HG03025 (cell line): ENCODE measurements around the gene ADCY3.

Experiments
- ATAC-seq: cut with Tn5 transposase; IDR thresholded peaks from one replicate; pipeline ENCODE4 v1.9.1; 2021; ENCODE audit warnings: mild to moderate bottlenecking, moderate library complexity; ENCODE audit not compliant: unreplicated experiment, low FRiP score

ADCY3 gene

DNA sequence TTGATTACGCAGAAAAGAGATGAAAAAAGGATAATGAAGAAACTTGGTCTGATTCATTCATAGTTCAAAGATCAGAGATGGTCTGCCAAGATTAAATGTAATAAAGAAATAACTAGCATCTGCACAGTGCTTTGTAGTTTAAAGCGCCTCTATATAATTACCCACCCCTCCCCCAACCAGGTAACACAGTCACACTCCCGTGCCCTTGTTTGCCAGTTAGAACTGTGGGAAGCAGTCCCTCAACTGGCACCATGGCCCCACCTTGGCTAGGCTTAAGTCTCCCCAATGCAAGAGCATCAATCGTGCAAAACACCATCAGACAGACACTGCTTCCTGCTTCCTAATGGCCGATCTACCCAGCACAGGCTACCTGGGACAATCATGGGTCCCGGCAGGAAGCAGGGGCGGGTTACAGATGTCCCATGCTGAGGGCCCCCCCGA lies 11.6 kb downstream of the ADCY3 start:
- no peak for ATAC-seq

DNA sequence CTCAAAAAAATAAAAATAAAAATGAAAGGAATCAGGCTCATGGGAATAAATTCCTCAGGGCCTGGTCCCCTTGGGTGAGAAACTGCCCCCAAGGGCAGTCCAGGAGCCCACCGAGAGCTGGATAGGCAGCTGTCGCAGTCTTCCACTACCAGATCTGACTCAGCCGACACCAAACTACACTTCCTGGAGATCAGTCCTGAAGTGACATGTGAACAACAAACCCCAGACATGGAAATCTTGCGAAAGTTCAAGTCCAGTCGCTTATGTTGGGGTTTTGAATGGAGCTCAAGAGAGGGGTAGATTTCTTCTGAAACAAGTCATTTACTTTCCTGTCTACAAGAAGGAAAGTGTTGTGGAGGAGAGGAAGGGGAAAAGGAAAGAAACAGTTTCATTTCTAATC lies 12.9 kb downstream of the ADCY3 start:
- ATAC-seq, result no peak

DNA sequence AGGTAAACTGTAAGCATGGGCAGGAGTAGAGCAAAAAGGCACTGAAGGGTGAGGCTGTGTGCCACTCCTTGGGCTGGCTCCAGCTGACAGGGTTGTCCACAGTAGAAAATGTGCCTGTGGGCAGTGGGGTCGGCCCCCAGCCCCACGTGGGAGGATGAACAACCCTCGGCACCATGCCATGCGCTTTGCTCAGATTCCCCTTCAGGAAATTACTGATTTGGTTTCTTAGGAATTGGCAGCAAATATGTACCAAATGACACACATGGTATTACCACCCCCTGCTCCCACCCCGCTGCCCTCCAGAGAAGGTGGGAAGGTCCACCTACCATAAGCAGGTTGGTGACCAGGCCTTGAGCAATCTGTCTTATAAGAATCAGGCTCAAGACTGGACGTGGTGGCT lies 13.6 kb downstream of the ADCY3 start:
- no peak for ATAC-seq

DNA sequence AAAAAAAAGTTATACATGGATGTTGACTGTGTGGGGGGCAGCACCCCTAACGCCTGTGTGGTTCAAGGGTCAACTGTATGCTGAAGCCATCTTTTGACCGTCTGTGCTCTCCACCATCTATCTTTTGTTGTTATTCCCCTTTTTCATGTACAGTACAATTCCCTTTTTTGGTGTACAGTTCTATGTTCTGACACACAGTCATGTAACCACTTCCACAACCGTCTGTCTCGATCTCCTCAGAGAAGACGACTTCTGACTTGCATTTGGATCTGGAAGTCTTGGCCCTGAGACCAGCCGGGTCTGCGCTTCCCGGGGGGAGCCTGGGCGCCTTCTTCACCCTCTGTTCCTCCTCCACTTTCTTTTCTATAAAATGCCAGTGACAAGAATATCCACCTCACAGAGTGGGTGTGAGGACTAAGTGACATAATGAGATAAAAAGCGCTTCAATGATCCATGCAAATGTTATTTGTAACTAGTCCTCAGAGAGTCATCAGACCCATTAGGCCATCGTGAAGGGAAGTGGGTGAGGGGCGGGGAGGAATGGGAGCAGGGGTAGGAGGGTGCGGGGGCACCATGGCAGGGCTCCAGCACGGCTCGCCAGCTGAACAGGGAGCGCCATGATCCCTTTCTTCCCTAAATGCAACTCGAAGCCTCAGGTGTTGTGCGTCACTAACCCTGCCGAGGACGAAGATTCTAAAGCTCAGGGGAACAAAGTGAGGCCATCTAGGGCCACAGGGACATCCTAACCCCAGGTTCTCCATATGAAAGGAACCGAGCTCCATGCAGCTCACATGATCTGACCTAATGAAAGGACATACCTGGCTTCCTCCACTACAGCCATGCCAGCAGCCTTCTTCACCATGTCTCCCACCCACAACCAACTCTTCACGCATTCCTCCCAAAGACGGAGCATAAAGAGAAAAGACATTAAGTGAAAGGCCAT lies 16.6 kb downstream of the ADCY3 start:
- no peak for ATAC-seq

DNA sequence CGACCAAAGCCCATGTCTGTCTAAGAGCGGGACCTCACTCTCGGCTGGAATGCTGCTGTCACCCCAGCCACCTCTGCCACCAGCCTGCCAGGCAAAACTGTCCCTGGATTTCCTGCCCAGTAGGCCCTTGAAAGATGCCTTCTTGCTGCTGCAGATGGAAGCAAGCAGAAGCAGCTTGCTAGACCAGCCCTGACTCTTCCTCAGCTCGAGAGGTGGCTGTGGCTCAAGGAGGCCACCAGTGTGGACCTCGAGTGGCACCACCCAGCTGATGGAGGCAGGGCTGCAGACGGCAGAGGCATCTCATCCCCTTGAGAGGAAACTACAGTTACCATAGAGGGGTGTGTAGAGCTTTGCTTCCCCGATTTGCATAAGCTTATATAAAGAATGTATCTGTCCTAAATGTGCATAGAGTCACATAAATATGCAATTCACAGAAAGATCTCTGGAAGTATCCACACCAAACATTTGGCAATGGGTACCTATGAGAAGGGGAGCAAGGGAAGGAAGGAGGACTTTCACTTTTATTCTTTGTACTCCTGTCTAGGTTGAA lies 20.6 kb downstream of the ADCY3 start:
- no peak for ATAC-seq

DNA sequence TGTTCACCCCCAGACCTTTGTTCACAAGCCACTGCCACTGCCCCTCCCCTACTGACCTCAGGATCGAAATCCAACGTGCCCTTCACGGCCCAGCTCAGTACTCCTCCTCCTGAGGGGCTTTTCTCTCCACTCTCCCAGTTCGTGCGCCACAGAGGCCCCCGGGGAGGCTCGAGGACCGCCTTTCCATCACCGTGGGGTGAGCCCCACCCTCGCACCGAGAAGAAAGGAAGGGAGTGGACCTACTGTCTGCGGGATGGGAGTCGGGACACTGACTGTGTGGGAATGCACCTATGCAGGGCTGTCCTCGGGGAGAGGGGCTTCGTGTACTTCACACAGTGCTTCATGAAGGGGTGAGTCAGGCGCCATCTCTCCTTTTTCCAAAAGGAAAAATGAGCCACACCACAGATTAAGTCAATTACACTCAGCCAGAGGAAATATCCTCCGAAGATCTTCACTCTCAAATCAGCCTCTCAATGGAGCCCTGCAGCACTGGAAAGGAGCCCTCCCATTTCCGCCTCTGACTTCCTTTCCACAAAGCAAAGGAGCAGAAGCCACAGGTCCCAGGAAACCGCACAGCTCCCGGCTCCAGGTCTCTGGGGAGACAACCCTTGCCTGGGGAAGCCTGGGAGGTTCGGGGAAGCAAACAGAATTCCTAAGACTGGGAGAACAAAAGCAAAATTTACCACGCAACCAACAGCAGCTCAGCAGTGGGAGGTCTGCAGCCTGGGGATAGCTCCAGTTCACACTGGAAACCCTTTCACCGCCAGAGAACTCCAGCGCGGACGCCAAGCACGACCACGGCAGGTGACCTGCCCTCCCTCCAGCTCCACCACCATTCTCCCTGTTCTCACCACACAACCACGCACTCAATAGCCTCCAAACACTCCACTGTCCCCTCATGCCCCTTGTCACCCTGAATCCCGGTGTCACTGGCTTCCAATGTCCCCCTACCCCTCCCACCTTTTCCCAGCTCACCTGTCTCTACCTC lies 21.6 kb downstream of the ADCY3 start:
- ATAC-seq, result no peak

DNA sequence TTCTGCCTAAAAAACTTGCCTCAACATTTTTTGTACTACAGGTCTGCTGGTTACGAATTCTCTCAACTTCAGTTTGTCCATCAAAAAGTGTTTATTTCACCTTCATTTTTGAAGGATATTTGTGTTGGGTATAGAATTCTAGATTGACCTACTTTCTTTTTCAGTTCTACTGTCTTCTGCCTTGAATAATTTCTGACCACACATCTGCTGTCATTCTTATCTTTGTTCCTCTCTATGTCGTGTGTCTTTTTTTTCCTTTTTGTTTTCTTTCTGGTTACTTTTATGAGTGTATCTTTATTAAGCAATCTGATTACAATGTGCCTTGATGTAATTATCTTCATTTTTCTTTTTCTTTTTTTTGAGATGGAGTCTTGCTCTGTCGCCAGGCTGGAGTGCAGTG lies 25.3 kb downstream of the ADCY3 start:
- no peak for ATAC-seq

DNA sequence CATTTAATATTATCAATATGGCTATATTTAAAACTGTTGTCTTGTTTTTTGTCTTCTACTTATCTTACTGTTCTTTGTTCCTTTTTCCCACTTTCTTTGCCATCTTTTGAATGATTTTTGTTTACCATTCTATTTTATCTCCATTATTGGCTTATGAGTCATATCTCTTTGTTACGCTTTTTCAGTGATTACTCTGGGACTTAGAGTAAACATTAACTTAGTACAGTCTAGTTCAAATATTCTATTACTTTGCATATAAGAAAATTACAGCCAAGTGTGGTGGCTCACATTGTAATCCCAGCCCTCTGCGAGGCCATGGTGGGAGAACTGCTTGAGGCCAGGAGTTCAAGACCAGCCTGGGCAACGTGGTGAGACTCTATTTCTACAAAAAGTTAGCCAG lies 26.1 kb downstream of the ADCY3 start:
- no peak for ATAC-seq

DNA sequence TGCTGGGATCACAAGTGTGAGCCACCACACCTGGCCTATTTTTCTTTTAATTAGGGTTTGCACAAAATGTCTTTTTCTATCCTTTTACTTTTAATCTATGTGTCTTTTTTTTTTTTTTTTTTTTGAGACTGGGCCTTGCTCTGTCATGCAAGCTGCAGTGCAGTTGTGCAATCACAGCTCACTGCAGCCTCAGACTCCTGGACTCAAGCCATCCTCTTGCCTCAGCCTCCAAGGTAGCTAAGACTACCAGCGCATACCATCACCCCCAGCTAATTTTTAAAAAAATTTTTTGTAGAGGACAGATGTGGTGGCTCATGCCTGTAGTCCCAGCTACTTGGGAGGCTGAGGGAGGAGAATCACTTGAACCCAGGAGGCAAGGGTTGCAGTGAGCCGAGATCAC lies 27.1 kb downstream of the ADCY3 start:
- ATAC-seq, result no peak

DNA sequence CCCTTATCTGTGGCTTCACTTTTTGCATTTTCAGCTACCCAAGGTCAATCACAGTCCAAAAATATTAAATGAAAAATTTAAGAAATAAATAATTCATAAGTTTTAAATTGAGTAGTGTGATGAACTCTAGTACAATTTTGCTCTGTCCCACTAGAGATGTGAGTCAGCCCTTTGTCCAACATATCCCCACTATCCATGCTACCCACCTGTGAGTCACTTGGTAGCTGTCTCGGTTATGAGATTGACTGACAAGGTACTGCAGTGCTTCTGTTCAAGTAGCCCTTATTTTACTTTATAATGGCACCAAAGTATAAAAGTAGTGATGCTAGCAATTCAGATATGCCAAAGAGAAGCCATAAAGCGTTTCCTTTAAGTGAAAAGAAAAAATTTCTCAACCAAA lies 28.8 kb downstream of the ADCY3 start:
- no peak for ATAC-seq

DNA sequence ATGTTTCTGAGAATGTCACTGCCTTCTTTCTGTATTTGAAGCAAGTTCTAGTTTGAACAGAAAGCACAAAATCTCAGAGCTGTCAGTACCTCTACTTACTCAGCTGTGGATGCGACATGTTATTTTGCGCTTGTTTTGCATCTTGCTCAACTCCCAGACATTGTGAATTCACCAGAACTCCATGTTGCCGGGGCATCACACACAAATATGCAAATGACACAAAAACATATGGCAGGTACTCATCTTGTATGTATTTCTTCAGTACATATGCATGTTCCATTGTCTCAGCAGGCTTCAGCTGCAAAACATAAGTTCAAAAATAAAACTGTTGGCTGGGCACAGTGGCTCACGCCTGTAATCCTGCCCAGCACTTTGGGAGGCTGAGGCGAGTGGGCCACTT lies 30.8 kb downstream of the ADCY3 start:
- ATAC-seq, result no peak

DNA sequence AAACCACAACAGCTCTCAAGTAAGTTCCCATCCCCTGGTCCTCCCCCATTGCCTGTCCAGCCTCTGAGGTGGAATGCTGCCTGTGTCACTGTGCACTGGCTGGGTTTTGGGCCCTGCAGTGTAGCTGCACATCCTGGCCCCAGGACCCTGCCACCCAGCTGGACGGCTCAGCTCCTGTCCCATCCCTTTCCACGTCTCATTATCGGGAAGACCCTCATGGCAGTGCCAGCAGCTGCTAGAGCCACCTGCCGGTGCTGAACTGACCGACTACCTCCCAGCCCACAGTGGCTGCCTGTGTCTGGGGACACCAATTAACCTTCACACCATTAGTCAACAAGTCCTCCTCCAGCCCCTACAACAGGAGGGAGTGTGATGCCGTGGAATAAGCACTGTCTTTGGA lies 31.9 kb downstream of the ADCY3 start:
- no peak for ATAC-seq

DNA sequence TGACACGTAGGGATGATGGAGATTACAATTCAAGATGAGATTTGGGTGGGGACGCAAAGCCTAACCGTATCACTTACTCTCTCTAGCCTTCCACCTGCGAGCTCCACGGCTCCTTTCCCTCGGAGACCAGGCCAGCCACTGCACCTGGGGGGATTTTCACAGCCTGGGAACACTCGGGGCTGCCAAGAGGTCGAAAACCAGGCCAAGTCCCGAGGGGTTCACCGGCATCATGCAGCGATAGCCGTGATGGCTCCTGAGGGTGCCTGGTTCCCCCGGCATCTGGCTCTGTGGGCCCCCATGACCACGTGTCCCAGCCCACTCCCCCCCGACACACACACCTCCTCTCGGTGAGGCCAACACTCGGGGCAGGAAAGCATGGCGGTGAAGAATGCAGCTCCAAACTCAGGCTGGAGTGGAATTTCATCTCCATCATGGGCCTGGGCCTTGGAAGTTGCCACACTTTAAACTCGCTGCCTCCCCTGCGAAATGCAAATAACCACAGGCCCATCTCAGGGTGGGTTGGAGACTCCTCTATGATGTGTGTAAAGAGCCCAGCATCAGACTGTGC lies 32.6 kb downstream of the ADCY3 start:
- no peak for ATAC-seq

DNA sequence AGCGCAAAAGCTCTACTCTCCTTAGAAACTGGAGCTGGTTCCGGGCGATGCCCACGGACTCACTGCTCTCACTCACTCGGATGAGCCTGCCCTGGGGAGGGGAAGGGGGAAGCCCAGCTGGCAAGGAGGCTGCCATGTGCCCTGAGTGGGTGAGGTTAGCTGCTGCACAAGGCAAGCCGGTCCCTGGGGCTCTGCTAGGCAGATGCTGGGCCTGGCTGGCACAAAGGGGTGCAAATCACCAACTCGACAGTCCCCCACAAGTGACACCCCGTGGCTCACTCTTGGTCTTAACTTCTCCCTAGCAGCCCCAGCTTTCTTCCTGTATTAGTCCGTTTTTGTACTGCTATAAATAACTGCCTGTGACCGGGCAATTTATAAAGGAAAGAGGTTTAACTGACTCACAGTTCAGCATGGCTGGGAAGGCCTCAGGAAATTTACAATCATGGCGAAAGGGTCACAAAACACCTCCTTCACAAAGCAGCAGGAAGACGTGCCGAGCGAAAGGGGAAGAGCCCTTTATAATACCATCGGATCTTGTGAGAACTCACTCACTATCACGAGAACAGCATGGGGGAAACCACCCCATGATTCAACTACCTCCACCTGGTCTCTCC lies 33.2 kb downstream of the ADCY3 start:
- no peak for ATAC-seq

DNA sequence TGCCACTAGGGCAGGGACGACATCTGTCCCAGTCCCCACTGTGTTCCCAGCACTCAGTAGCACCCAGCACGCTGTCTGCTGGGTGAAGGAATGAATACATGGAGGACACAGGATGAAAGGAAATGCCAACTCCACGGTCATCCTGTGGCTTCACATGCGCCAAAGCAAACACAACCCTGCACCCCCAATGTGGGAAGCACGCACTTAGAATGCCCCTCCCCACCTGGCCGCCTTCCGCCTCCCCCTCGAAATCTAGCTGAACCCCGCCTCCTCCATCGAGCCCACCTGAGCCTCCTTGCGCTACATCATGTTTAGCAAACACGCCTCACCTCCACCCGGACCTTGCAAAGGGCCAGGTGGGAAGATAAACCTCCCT lies 33.9 kb downstream of the ADCY3 start:
- no peak for ATAC-seq

DNA sequence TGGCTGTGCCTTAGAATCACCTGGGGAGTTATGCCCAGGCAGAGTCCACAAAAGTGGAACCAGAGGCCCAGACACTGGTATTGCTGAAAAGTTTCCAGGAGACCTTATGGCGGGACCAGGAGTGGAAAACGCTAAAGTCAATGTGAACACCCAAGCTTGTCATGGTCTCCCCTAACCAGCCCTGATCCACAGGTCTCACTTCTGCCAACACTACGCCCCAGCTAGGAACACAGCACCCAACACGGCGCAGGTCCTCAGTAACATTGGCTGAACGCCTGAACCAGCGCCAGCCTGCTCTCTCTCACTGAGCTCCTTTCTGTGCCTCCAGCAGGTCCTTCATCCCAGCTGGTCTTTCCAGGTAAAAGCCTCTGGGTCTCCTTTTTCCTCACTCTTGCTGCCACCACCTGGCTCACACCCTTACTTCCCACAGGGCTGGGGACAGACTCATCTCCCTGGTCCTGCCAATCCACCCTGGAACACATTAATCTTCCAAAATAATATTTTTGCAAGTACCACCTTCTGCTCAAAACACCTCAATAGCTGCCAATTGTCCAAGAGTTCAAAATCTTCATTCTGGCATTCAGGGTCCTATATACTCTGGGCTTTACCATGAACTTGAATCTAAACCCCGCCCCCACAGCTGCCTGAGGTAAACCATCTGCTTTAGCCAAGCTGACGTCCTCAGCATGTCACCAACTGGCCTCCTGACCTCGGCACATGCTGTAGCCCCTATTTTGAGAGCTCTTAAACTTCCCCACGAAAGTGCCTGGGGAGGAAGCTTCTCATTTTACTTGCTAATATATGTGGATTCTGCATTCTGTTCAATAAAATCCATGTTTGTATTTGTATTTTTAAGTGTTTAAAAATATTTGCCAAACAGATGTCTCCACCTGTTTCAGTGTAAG lies 34.6 kb downstream of the ADCY3 start:
- ATAC-seq, result no peak

DNA sequence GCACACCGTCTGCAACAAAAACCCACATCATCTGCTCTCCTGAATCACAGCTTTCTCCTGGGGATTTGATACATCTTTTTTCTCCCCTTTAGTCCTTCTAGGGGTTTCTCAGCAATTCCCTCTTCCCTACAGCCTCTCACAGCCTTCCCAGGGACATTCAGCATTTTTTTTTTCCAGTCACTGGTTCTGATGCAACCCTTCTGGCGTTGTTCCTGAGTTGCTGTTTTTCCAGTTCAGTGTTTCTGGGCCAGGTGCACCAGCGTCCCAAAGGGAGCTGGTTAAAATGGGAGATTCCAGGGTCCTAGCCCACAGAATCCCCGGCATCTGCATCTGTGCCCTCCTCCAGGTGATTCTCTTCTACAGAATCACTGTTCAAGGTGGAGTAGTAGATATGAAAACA lies 36.1 kb downstream of the ADCY3 start:
- ATAC-seq, result no peak

DNA sequence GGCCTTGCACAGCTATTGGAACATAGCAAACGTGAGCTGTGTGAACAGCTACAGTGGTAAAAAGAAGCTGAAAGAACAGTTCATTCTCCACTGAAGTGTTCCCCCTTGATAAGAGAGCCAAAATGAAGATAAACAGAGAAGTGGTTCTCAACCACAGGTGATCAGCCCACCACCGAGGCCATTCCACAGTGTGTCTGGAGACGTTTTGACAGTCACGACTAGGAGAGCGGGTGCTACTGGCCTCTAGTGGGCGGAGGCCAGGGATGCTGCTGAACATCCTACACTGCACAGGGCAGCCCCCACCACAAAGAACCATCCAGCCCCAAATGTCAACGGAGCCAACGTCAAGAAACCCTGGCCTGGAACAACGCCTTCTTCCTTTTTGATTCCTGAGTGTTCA lies 38.4 kb downstream of the ADCY3 start:
- no peak for ATAC-seq

DNA sequence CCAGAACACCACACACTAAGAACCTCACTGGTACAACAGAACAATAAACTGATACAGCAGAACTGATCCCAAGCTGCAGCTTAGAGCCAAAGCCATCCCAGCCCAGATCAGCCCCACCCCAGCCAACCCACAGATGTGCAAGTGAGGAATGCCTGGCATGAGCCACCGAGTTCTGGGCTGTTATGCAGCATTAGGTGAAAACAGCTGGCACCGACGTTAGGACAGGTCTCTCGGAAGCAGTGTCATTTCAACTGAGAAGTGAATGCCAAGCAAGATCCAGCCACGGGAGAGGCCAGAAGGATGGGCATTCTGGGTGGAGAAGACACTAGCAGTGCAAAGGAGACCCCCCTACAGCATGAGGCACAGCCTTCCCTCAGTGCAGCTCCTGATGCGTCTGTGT lies 38.9 kb downstream of the ADCY3 start:
- ATAC-seq, result no peak
